H1 (cell line): ENCODE data around the gene CCNY. TPM values are rescaled to one million over a fixed set of nuclear protein-coding genes. Genes with fewer than 3 reads are reported as not detected.

ENCODE experiments used
- CTCF ChIA-PET: fragments of 300-600 bp; sonication (Branson Sonifier 250); formaldehyde crosslinking; loops from one replicate; lab custom pipeline; 2021; ENCODE audit not compliant: partially characterized antibody; lab: Charles Lee
- POLR2A ChIA-PET: fragments of 300-600 bp; sonication (Branson Sonifier 250); formaldehyde crosslinking; loops from one replicate; lab custom pipeline; 2021; ENCODE audit warnings: inconsistent platforms; ENCODE audit not compliant: partially characterized antibody; lab: Charles Lee
- DNase-seq, 2 experiments: peaks; one replicate each; pipeline versions ENCODE4 v3.0.0 to v3.0.0-alpha.2; 2010 to 2022; ENCODE audit warnings: low spot score in 2 of 2, low read depth in 1 of 2, mixed read lengths in 1 of 2
- FAIRE-seq: peaks from 2 replicates; lab custom pipeline; 2011; peaks lifted over from hg19 to GRCh38; lab: Jason Lieb, UNC
- H2AFZ ChIP-seq: 2 replicates; pipeline ENCODE4 v1.8.1; 2012; ENCODE audit warnings: low read length, inconsistent platforms
- H2AK5ac ChIP-seq: 2 replicates; pipeline ENCODE4 v1.6.1; 2013; ENCODE audit warnings: low read depth, low read length
- H2BK120ac ChIP-seq: replicated peaks from 2 replicates; pipeline ENCODE3; 2013; ENCODE audit warnings: low read depth, low read length, inconsistent platforms
- H2BK12ac ChIP-seq: 2 replicates; pipeline ENCODE4 v1.6.1; 2013; ENCODE audit warnings: low read depth, low read length
- H2BK15ac ChIP-seq: 2 replicates; pipeline ENCODE4 v1.6.1; 2013; ENCODE audit warnings: low read length
- H2BK20ac ChIP-seq: 2 replicates; pipeline ENCODE4 v1.6.1; 2013; ENCODE audit warnings: low read length
- H2BK5ac ChIP-seq: 2 replicates; pipeline ENCODE4 v1.6.1; 2013; ENCODE audit warnings: low read depth, low read length
- H3K14ac ChIP-seq: 2 replicates; pipeline ENCODE4 v1.6.1; 2013; ENCODE audit warnings: inconsistent platforms; ENCODE audit not compliant: insufficient read length
- H3K18ac ChIP-seq: 2 replicates; pipeline ENCODE4 v1.6.1; 2013; ENCODE audit warnings: low read length; ENCODE audit errors: extremely low read depth
- H3K23ac ChIP-seq: 2 replicates; pipeline ENCODE4 v1.6.1; 2013; ENCODE audit warnings: inconsistent platforms; ENCODE audit not compliant: insufficient read length
- H3K23me2 ChIP-seq: 2 replicates; pipeline ENCODE4 v1.6.1; 2013; ENCODE audit warnings: low read depth, low read length
- H3K27ac ChIP-seq: 2 replicates; pipeline ENCODE4 v1.6.1; 2011; ENCODE audit warnings: low read depth, low read length, inconsistent platforms
- H3K27me3 ChIP-seq, 4 experiments: replicated peaks in 1 of 4; 1 replicate in 1 of 4; 2 replicates in 3 of 4; pipeline versions ENCODE4 v1.6.1 to v1.8.1; 2011 to 2013; ENCODE audit warnings: low read length in 3 of 4, mild to moderate bottlenecking in 3 of 4, inconsistent platforms in 2 of 4, mixed read lengths in 2 of 4, moderate library complexity in 1 of 4; ENCODE audit not compliant: control insufficient read depth in 3 of 4, insufficient read depth in 3 of 4; ENCODE audit errors: extremely low read depth in 1 of 4
- H3K36me3 ChIP-seq, 4 experiments: 2 replicates each; pipeline versions ENCODE4 v1.6.1 to v1.8.1; 2011 to 2013; ENCODE audit warnings: mild to moderate bottlenecking in 4 of 4, low read length in 3 of 4, moderate library complexity in 2 of 4, control low read depth in 1 of 4, inconsistent platforms in 1 of 4; ENCODE audit not compliant: insufficient read depth in 4 of 4, control insufficient read depth in 2 of 4
- H3K4ac ChIP-seq: replicated peaks from 2 replicates; pipeline ENCODE3; 2013; ENCODE audit warnings: low read length, low read depth, mixed read lengths, inconsistent platforms; ENCODE audit not compliant: insufficient read length
- H3K4me1 ChIP-seq, 4 experiments: replicated peaks in 1 of 4; 1 replicate in 1 of 4; 2 replicates in 3 of 4; pipeline versions ENCODE4 v1.6.1 to v1.8.1; 2011 to 2013; ENCODE audit warnings: low read length in 3 of 4, inconsistent platforms in 2 of 4, mixed read lengths in 1 of 4; ENCODE audit not compliant: insufficient read depth in 4 of 4, control insufficient read depth in 3 of 4
- H3K4me2 ChIP-seq, 2 experiments: 2 replicates each; pipeline versions ENCODE4 v1.6.1 to v1.8.1; 2011 to 2013; ENCODE audit warnings: low read depth in 2 of 2, low read length in 2 of 2, control low read depth in 1 of 2, inconsistent platforms in 1 of 2, mild to moderate bottlenecking in 1 of 2; ENCODE audit not compliant: insufficient read depth in 1 of 2
- H3K4me3 ChIP-seq, 4 experiments: fragments of 200-600, 300-600 bp in 1 of 4; sonication (generic), shearing (Covaris generic), sonication (Bioruptor Twin) in 1 of 4; 2 replicates each; pipeline versions ENCODE4 v1.5.1 to v1.8.1; 2011 to 2016; ENCODE audit warnings: low read length in 4 of 4, low read depth in 3 of 4, control low read depth in 2 of 4, inconsistent platforms in 2 of 4, mild to moderate bottlenecking in 2 of 4, mixed read lengths in 1 of 4, moderate library complexity in 1 of 4; ENCODE audit not compliant: insufficient read depth in 2 of 4; ENCODE audit errors: extremely low read depth in 1 of 4
- H3K56ac ChIP-seq: replicated peaks from 2 replicates; pipeline ENCODE3; 2013; ENCODE audit warnings: low read depth, mild to moderate bottlenecking, mixed read lengths, low read length, inconsistent platforms; ENCODE audit not compliant: insufficient read length
- H3K79me1 ChIP-seq: 2 replicates; pipeline ENCODE4 v1.6.1; 2013; ENCODE audit warnings: low read depth, low read length, control low read depth
- H3K79me2 ChIP-seq, 2 experiments: 2 replicates each; pipeline versions ENCODE4 v1.6.1 to v1.8.1; 2012 to 2013; ENCODE audit warnings: low read length in 2 of 2, mild to moderate bottlenecking in 2 of 2, inconsistent platforms in 1 of 2; ENCODE audit not compliant: insufficient read depth in 2 of 2, control insufficient read depth in 1 of 2
- H3K9ac ChIP-seq, 4 experiments: replicated peaks in 1 of 4; 1 replicate in 1 of 4; 2 replicates in 3 of 4; pipeline versions ENCODE4 v1.6.1 to v1.8.1; 2011 to 2013; ENCODE audit warnings: low read depth in 3 of 4, low read length in 3 of 4, control low read depth in 2 of 4, mild to moderate bottlenecking in 2 of 4, moderate library complexity in 2 of 4, inconsistent platforms in 1 of 4; ENCODE audit errors: extremely low read depth in 1 of 4
- H3K9me3 ChIP-seq, 2 experiments: 2 replicates each; pipeline versions ENCODE4 v1.6.1 to v1.8.1; 2012 to 2013; ENCODE audit warnings: mild to moderate bottlenecking in 2 of 2, moderate library complexity in 2 of 2, control low read depth in 1 of 2, inconsistent platforms in 1 of 2, low read depth in 1 of 2, low read length in 1 of 2, mixed read lengths in 1 of 2; ENCODE audit not compliant: insufficient read depth in 2 of 2
- H4K20me1 ChIP-seq, 2 experiments: replicated peaks in 1 of 2; 2 replicates each; pipeline versions ENCODE3 to v1.8.1; 2011 to 2013; ENCODE audit warnings: inconsistent platforms in 2 of 2, low read length in 2 of 2, mild to moderate bottlenecking in 1 of 2; ENCODE audit not compliant: insufficient read depth in 2 of 2, control insufficient read depth in 1 of 2
- H4K5ac ChIP-seq: 2 replicates; pipeline ENCODE4 v1.6.1; 2013; ENCODE audit warnings: low read length, low read depth, mixed read lengths, inconsistent platforms; ENCODE audit not compliant: insufficient read length
- H4K8ac ChIP-seq: 2 replicates; pipeline ENCODE4 v1.8.0; 2013; ENCODE audit warnings: mild to moderate bottlenecking, moderate library complexity, low read length, inconsistent platforms; ENCODE audit not compliant: insufficient read depth; ENCODE audit errors: extremely low read depth
- H4K91ac ChIP-seq: replicated peaks from 2 replicates; pipeline ENCODE3; 2013; ENCODE audit warnings: low read length, mixed read lengths, inconsistent platforms; ENCODE audit not compliant: insufficient read length
- ASH2L ChIP-seq: fragments of 200-600, 300-600 bp; sonication (generic); IDR thresholded peaks from one replicate; pipeline ENCODE4 v1.7.1; 2017; ENCODE audit warnings: low read length
- BACH1 ChIP-seq: IDR thresholded peaks from 2 replicates; pipeline ENCODE4 v1.6.1; 2012; ENCODE audit warnings: low read length, improper control_type of control experiment
- BRCA1 ChIP-seq: IDR thresholded peaks from 2 replicates; pipeline ENCODE4 v1.6.1; 2012; ENCODE audit warnings: low read depth, low read length, improper control_type of control experiment
- CBX5 ChIP-seq: fragments of 300-800, 300-1000 bp; sonication (generic); IDR thresholded peaks from 2 replicates; pipeline ENCODE4 v1.7.1; 2016; ENCODE audit warnings: antibody characterized with exemption, low read length, low read depth
- CREB1 ChIP-seq: IDR thresholded peaks from 2 replicates; pipeline ENCODE4 v1.6.1; 2012; ENCODE audit warnings: inconsistent platforms
- SP1 ChIP-seq: IDR thresholded peaks from 2 replicates; pipeline ENCODE4 v1.6.1; 2011; ENCODE audit warnings: low read depth, low read length
- SP4 ChIP-seq: IDR thresholded peaks from 2 replicates; pipeline ENCODE4 v1.6.1; 2012; ENCODE audit warnings: low read length, inconsistent platforms
- TBP ChIP-seq: IDR thresholded peaks from 2 replicates; pipeline ENCODE4 v1.6.1; 2011; ENCODE audit warnings: low read depth, low read length, improper control_type of control experiment
- WGBS, 2 experiments: shearing (Covaris generic) in 1 of 2; methylation state at CpG; one replicate each; pipeline versions ENCODE4 v1.1.6 to v1.1.7; 2013 to 2015; ENCODE audit warnings: low lambda C conversion rate in 2 of 2, mixed read lengths in 2 of 2, inconsistent platforms in 1 of 2, low coverage in 1 of 2, missing lambda C conversion rate in 1 of 2; ENCODE audit not compliant: insufficient replicate concordance in 2 of 2, insufficient coverage in 1 of 2, insufficient read length in 1 of 2; ENCODE audit errors: extremely low coverage in 1 of 2, missing lambda C conversion rate in 1 of 2; 5-methylcytosine and 5-hydroxymethylcytosine counted together
- polyA plus RNA-seq, 7 experiments: library from polyadenylated mRNA; depleted of rRNA in 3 of 7; stranded (reverse) in 5 of 7; unstranded in 2 of 7; fragments of >200 nt in 5 of 7; fragments of 200-250 nt in 2 of 7; gene quantifications; 1 replicate in 5 of 7; 2 replicates in 1 of 7; 4 replicates in 1 of 7; pipeline versions ENCODE4 v1.2.1 to v1.2.3, GENCODE V29; 2011 to 2013; ENCODE audit warnings: missing spikeins in 2 of 7, mixed read lengths in 2 of 7
- total RNA-seq: library from RNA; stranded (reverse); fragmentation: NEBNext Ultra II Directional; extraction: Animal tissue kit (Norgen Biotek cat#: 25700); gene quantifications from 2 replicates; pipeline ENCODE4 v1.2.1, GENCODE V29; 2021

Gene CCNY
- total and polyA plus RNA-seq, 2 of the 8 experiments (the other 6 are each of a cell fraction or from before 2014, with no cell fraction given) = 25.3 to 68.2 TPM

GRCh38 chr10:35541720-35542119 is 205.4 kb downstream of the CCNY start:
- 100% methylated on average over 1 of the region's 1 CpG; no CpG with 5 or more reads in 1 of the 2 experiments for WGBS, 2 experiments
- H4K20me1 ChIP-seq = no peaks in the 10 kb centered on the region
- no peak overlapping the region for H4K5ac ChIP-seq

More at GRCh38 chr10:35541720-35542119, 205.4 kb downstream of the CCNY start:
- ChIA-PET CTCF (no interaction called here), POLR2A (no interaction called here)
- no peak overlapping the region for H2BK120ac ChIP-seq
- no peak overlapping the region for H2AK5ac ChIP-seq
- no peak overlapping the region for H4K91ac ChIP-seq
- H3K4me2 ChIP-seq = no peak overlapping the region
- no peaks in the 10 kb centered on the region for H3K23me2 ChIP-seq
- H3K9me3 ChIP-seq = peaks cover 2 to 6% of the 10 kb centered on the region in 2 experiments; a peak in 1 of 4 replicates
- H2AFZ ChIP-seq = no peak overlapping the region
- no peak overlapping the region for H3K27ac ChIP-seq
- H3K4me1 ChIP-seq = no peaks in the 10 kb centered on the region
- no peak overlapping the region for H2BK12ac ChIP-seq
- H2BK15ac ChIP-seq = no peak overlapping the region
- H3K36me3 ChIP-seq = peaks cover 0 to 5% (median 3%) of the 10 kb centered on the region in 4 experiments; a peak in 1 of 8 replicates
- DNase-seq = no peak
- H3K4ac ChIP-seq = no peak overlapping the region
- H3K56ac ChIP-seq = no peak overlapping the region
- H3K79me1 ChIP-seq = no peaks in the 10 kb centered on the region
- FAIRE-seq = no peak
- H3K27me3 ChIP-seq = no peaks in the 10 kb centered on the region
- TF ChIP-seq CBX5 = no peak
- TF ChIP-seq SP1 = no peak
- TF ChIP-seq CREB1 = no peak
- no peak for TF ChIP-seq TBP
- TF ChIP-seq SP4 = no peak
- no peak for TF ChIP-seq ASH2L
- no peak for TF ChIP-seq BACH1
- TF ChIP-seq BRCA1 = no peak
- H4K8ac ChIP-seq = no peak overlapping the region
- 0 out of 4 replicates have a peak, but pooled peaks cover 0 to 3% of the 10 kb centered on the region in 2 experiments for H3K79me2 ChIP-seq
- H3K18ac ChIP-seq = no peak overlapping the region
- no peak overlapping the region for H3K23ac ChIP-seq
- no peak overlapping the region for H3K4me3 ChIP-seq
- H2BK20ac ChIP-seq = no peak overlapping the region
- no peak overlapping the region for H3K9ac ChIP-seq
- H2BK5ac ChIP-seq = no peak overlapping the region
- H3K14ac ChIP-seq = no peak overlapping the region
